ENCODE results near the gene EHBP1.
"Not testable (repeated sequence)": the region's sequence is repeated elsewhere in the genome, so short reads cannot be mapped to it uniquely, and the experiment has no call there.

EHBP1 gene

GRCh38 chr2:62732262-62732777 is 26.8 kb downstream of the EHBP1 start:
- DNase-seq (ENCODE audit: low read depth in 1 of 2, low spot score in 1 of 2), result no peak

- DNase-seq (ENCODE audit: low read depth in 1 of 2, low spot score in 1 of 2), result no peak
Observed at GRCh38 chr2:62733546-62733945, 28.0 kb downstream of the EHBP1 start.

GRCh38 chr2:62736899-62737559 is 31.5 kb downstream of the EHBP1 start:
- DNase-seq (ENCODE audit: low read depth in 1 of 2, low spot score in 1 of 2), result no peak

- no peak for DNase-seq (ENCODE audit: low read depth in 1 of 2, low spot score in 1 of 2)
Observed at GRCh38 chr2:62738981-62739936, 33.7 kb downstream of the EHBP1 start.

- no peak for DNase-seq (ENCODE audit: low read depth in 1 of 2, low spot score in 1 of 2)
Observed at GRCh38 chr2:62740221-62740620, 34.7 kb downstream of the EHBP1 start.

- no peak for DNase-seq (ENCODE audit: low read depth in 1 of 2, low spot score in 1 of 2)
Observed at GRCh38 chr2:62741127-62741526, 35.6 kb downstream of the EHBP1 start.

- no peak for DNase-seq (ENCODE audit: low read depth in 1 of 2, low spot score in 1 of 2)
Observed at GRCh38 chr2:62741954-62742722, 36.6 kb downstream of the EHBP1 start.

- DNase-seq (ENCODE audit: low read depth in 1 of 2, low spot score in 1 of 2), result no peak
Observed at GRCh38 chr2:62743506-62743905, 38.0 kb downstream of the EHBP1 start.

GRCh38 chr2:62744603-62745002 is 39.1 kb downstream of the EHBP1 start:
- no peak for DNase-seq (ENCODE audit: low read depth in 1 of 2, low spot score in 1 of 2)

- no peak for DNase-seq (ENCODE audit: low read depth in 1 of 2, low spot score in 1 of 2)
Observed at GRCh38 chr2:62745891-62746481, 40.5 kb downstream of the EHBP1 start.

GRCh38 chr2:62747169-62747568 is 41.7 kb downstream of the EHBP1 start:
- DNase-seq (ENCODE audit: low read depth in 1 of 2, low spot score in 1 of 2), result no peak

GRCh38 chr2:62747876-62748275 is 42.4 kb downstream of the EHBP1 start:
- DNase-seq (ENCODE audit: low read depth in 1 of 2, low spot score in 1 of 2), result no peak

- not testable (repeated sequence) for DNase-seq (ENCODE audit: low read depth in 1 of 2, low spot score in 1 of 2)
Observed at GRCh38 chr2:62749111-62749510, 43.6 kb downstream of the EHBP1 start.

GRCh38 chr2:62757029-62757428 is 51.5 kb downstream of the EHBP1 start:
- no peak for DNase-seq (ENCODE audit: low read depth in 1 of 2, low spot score in 1 of 2)

- DNase-seq (ENCODE audit: low read depth in 1 of 2, low spot score in 1 of 2), result no peak
Observed at GRCh38 chr2:62760026-62760425, 54.5 kb downstream of the EHBP1 start.

- no peak for DNase-seq (ENCODE audit: low read depth in 1 of 2, low spot score in 1 of 2)
Observed at GRCh38 chr2:62760555-62760954, 55.0 kb downstream of the EHBP1 start.

GRCh38 chr2:62765619-62766376 is 60.3 kb downstream of the EHBP1 start:
- no peak for DNase-seq (ENCODE audit: low read depth in 1 of 2, low spot score in 1 of 2)

- no peak for DNase-seq (ENCODE audit: low read depth in 1 of 2, low spot score in 1 of 2)
Observed at GRCh38 chr2:62768615-62769014, 63.1 kb downstream of the EHBP1 start.

GRCh38 chr2:62770629-62771028 is 65.1 kb downstream of the EHBP1 start:
- DNase-seq (ENCODE audit: low read depth in 1 of 2, low spot score in 1 of 2), result no peak

All from stimulated activated CD4-positive, alpha-beta T cell treated with anti-CD3 and anti-CD28 coated beads, Interleukin-15, amount 100 ng/mL, for 1 hour (primary cell).